Endodermal cell (in vitro differentiated cells): ENCODE data around the gene STRA8. TPM values are rescaled to one million over a fixed set of nuclear protein-coding genes. Genes with fewer than 3 reads are reported as not detected.

ENCODE experiments used
- DNase-seq: peaks from one replicate; pipeline ENCODE4 v3.0.0-alpha.2; 2017
- H3K27ac ChIP-seq: 2 replicates; pipeline ENCODE4 v1.5.1; 2013; ENCODE audit warnings: mild to moderate bottlenecking, low read depth, low read length, moderate library complexity
- H3K27me3 ChIP-seq: 2 replicates; pipeline ENCODE4 v1.6.1; 2013; ENCODE audit warnings: mild to moderate bottlenecking, low read length, moderate library complexity; ENCODE audit not compliant: insufficient read depth, control insufficient read depth, poor library complexity, severe bottlenecking
- H3K36me3 ChIP-seq: 2 replicates; pipeline ENCODE4 v1.7.0; 2013; ENCODE audit warnings: mild to moderate bottlenecking, low read length, moderate library complexity; ENCODE audit not compliant: control insufficient read depth, insufficient read depth
- H3K4me1 ChIP-seq: one replicate; pipeline ENCODE4 v1.7.0; 2013; ENCODE audit warnings: low read length; ENCODE audit not compliant: control insufficient read depth, insufficient read depth
- H3K4me3 ChIP-seq: 2 replicates; pipeline ENCODE4 v1.5.1; 2013; ENCODE audit warnings: mild to moderate bottlenecking, low read length, moderate library complexity
- H3K9ac ChIP-seq: 2 replicates; pipeline ENCODE4 v1.6.1; 2013; ENCODE audit warnings: mild to moderate bottlenecking, low read length, moderate library complexity; ENCODE audit not compliant: poor library complexity, severe bottlenecking; ENCODE audit errors: extremely low read depth
- H3K9me3 ChIP-seq: 2 replicates; pipeline ENCODE4 v1.6.1; 2013; ENCODE audit warnings: mild to moderate bottlenecking, low read length, moderate library complexity; ENCODE audit not compliant: control insufficient read depth
- H3K27ac Mint-ChIP-seq: 2 replicates; pipeline ENCODE4 v1.8.0; 2020; ENCODE audit warnings: mixed read lengths
- H3K27me3 Mint-ChIP-seq: 2 replicates; pipeline ENCODE4 v1.8.0; 2021; ENCODE audit warnings: mild to moderate bottlenecking, mixed read lengths; ENCODE audit not compliant: insufficient read depth
- H3K36me3 Mint-ChIP-seq: 2 replicates; pipeline ENCODE4 v1.8.0; 2020; ENCODE audit warnings: low read depth, mixed read lengths
- H3K4me1 Mint-ChIP-seq: 2 replicates; pipeline ENCODE4 v1.8.0; 2020; ENCODE audit warnings: mixed read lengths
- H3K4me3 Mint-ChIP-seq: 2 replicates; pipeline ENCODE4 v1.8.0; 2020; ENCODE audit warnings: mild to moderate bottlenecking, moderate library complexity, mixed read lengths
- H3K9me3 Mint-ChIP-seq: 2 replicates; pipeline ENCODE4 v1.8.0; 2020; ENCODE audit warnings: mild to moderate bottlenecking, mixed read lengths
- WGBS, 2 experiments: methylation state at CpG; one replicate each; pipeline versions ENCODE4 v1.1.5 to v1.1.7; 2013; ENCODE audit warnings: missing lambda C conversion rate in 2 of 2, mixed read lengths in 1 of 2; ENCODE audit not compliant: insufficient coverage in 1 of 2, insufficient read length in 1 of 2; 5-methylcytosine and 5-hydroxymethylcytosine counted together
- total RNA-seq, 2 donors: library from RNA; stranded (reverse); fragmentation: NEBNext Ultra II Directional in 1 of 2; extraction: Animal tissue kit (Norgen Biotek cat#: 25700) in 1 of 2; gene quantifications; 2 replicates in 1 of 2; 3 replicates in 1 of 2; pipeline ENCODE4 v1.2.1, GENCODE V29; 2021
- TF ChIP-seq, protein P1 (sequence below): fragments of 200-600 bp; sonication (generic); conservative IDR thresholded peaks from 2 replicates; pipeline ENCODE4 v1.5.0; 2021; ENCODE audit warnings: antibody characterized with exemption, mild to moderate bottlenecking

STRA8 gene
- total RNA-seq, 2 donors from 2014 or later = not detected

- TF ChIP-seq, protein P1, sequence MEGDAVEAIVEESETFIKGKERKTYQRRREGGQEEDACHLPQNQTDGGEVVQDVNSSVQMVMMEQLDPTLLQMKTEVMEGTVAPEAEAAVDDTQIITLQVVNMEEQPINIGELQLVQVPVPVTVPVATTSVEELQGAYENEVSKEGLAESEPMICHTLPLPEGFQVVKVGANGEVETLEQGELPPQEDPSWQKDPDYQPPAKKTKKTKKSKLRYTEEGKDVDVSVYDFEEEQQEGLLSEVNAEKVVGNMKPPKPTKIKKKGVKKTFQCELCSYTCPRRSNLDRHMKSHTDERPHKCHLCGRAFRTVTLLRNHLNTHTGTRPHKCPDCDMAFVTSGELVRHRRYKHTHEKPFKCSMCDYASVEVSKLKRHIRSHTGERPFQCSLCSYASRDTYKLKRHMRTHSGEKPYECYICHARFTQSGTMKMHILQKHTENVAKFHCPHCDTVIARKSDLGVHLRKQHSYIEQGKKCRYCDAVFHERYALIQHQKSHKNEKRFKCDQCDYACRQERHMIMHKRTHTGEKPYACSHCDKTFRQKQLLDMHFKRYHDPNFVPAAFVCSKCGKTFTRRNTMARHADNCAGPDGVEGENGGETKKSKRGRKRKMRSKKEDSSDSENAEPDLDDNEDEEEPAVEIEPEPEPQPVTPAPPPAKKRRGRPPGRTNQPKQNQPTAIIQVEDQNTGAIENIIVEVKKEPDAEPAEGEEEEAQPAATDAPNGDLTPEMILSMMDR = no peak
- Histone ChIP-seq H3K27me3 (peaks cover 6% of the 10 kb centered on the region), H3K9ac (no peak overlapping the region), H3K4me3 (no peak overlapping the region), H3K4me1 (no peaks in the 10 kb centered on the region), H3K27ac (no peak overlapping the region), H3K36me3 (no peaks in the 10 kb centered on the region), H3K9me3 (no peaks in the 10 kb centered on the region)
- Mint-ChIP-seq H3K27me3 (no peaks in the 10 kb centered on the region), H3K4me1 (no peaks in the 10 kb centered on the region), H3K27ac (no peak overlapping the region), H3K4me3 (no peak overlapping the region), H3K9me3 (no peaks in the 10 kb centered on the region), H3K36me3 (no peaks in the 10 kb centered on the region)
- 91 to 92% methylated on average over 2 to 3 of the region's 4 CpGs for WGBS, 2 experiments
- peak; percentile 9 for DNase-seq
Measured at GRCh38 chr7:135283959-135284638, 50.5 kb downstream of the STRA8 start.

GRCh38 chr7:135285547-135286233, 52.1 kb downstream of the STRA8 start:
- no peak for DNase-seq
- WGBS, 2 experiments = 80 to 83% methylated on average over 2 to 5 of the region's 5 CpGs
- H3K36me3 Mint-ChIP-seq = no peaks in the 10 kb centered on the region
- no peaks in the 10 kb centered on the region for H3K4me1 Mint-ChIP-seq
- Histone ChIP-seq H3K9ac (no peak overlapping the region), H3K27me3 (no peaks in the 10 kb centered on the region), H3K27ac (no peak overlapping the region), H3K36me3 (no peaks in the 10 kb centered on the region), H3K4me3 (no peak overlapping the region), H3K9me3 (no peaks in the 10 kb centered on the region), H3K4me1 (no peaks in the 10 kb centered on the region)
- TF ChIP-seq, protein P1 = no peak
- no peak overlapping the region for H3K4me3 Mint-ChIP-seq
- no peaks in the 10 kb centered on the region for H3K9me3 Mint-ChIP-seq
- H3K27ac Mint-ChIP-seq = no peak overlapping the region
- no peaks in the 10 kb centered on the region for H3K27me3 Mint-ChIP-seq

DNA sequence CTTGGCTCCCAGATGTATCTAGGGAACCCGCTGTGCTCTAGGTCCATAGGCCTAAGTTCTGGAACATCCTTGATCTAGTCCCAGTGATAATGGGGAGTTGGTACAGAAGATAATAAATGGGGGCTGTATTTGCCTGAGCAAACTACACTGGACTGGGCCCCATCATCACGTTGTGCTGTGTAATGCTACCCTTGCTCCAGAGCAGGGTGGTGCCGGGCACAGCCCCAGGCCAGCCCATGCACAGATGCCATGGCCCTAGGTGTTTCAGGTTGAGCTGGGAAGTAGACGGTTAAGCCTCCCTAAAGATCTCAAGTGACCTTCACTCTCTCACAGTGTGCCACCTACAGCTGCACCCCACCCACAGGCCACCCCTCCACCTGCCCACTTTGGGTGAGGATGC, 53.2 kb downstream of the STRA8 start:
- no peak overlapping the region for H3K27ac Mint-ChIP-seq
- WGBS, 2 experiments = 91% methylated on average over 4 of the region's 4 CpGs; no CpG with 5 or more reads in 1 of the 2 experiments
- H3K27ac ChIP-seq = no peak overlapping the region
- no peaks in the 10 kb centered on the region for H3K4me1 Mint-ChIP-seq
- H3K9me3 ChIP-seq = no peaks in the 10 kb centered on the region
- TF ChIP-seq, protein P1 = no peak
- no peaks in the 10 kb centered on the region for H3K9me3 Mint-ChIP-seq
- no peaks in the 10 kb centered on the region for H3K36me3 Mint-ChIP-seq
- H3K27me3 Mint-ChIP-seq = no peaks in the 10 kb centered on the region
- H3K27me3 ChIP-seq = no peaks in the 10 kb centered on the region
- no peaks in the 10 kb centered on the region for H3K4me1 ChIP-seq
- peak; percentile 10 for DNase-seq
- H3K9ac ChIP-seq = no peak overlapping the region
- H3K4me3 ChIP-seq = no peak overlapping the region
- H3K4me3 Mint-ChIP-seq = no peak overlapping the region
- H3K36me3 ChIP-seq = no peaks in the 10 kb centered on the region
